GM23338 (cell line): ENCODE measurements around the gene MIF. TPM values are rescaled to one million over a fixed set of nuclear protein-coding genes. Genes with fewer than 3 reads are reported as not detected.

Experiments used
- ATAC-seq: fragments of 200-7000 bp; cut with Tn5 transposase; 3 replicates; pipeline ENCODE4 v1.9.1; 2020
- DNase-seq: peaks from one replicate; pipeline ENCODE4 v3.0.0-alpha.2; 2015; ENCODE audit warnings: low spot score
- H2AFZ ChIP-seq: fragments of 200-600 bp; sonication (generic); 2 replicates; pipeline ENCODE4 v1.8.0; 2016; ENCODE audit warnings: antibody characterized with exemption, mild to moderate bottlenecking, moderate library complexity
- H3F3A ChIP-seq: fragments of 200-600 bp; sonication (generic); replicated peaks from 2 replicates; pipeline ENCODE4 v1.8.0; 2017; ENCODE audit warnings: antibody characterized with exemption, mixed run types, low read depth
- H3K27ac ChIP-seq: fragments of 200-600 bp; sonication (generic); 2 replicates; pipeline ENCODE4 v1.6.1; 2016; ENCODE audit warnings: low read depth
- H3K27me3 ChIP-seq: fragments of 200-600 bp; sonication (generic); 2 replicates; pipeline ENCODE4 v1.8.0; 2016; ENCODE audit warnings: mild to moderate bottlenecking, mixed run types, moderate library complexity; ENCODE audit not compliant: insufficient read depth
- H3K36me3 ChIP-seq: fragments of 200-600 bp; sonication (generic); 2 replicates; pipeline ENCODE4 v1.8.0; 2016; ENCODE audit warnings: mild to moderate bottlenecking; ENCODE audit not compliant: insufficient read depth
- H3K4me1 ChIP-seq: fragments of 200-600 bp; sonication (generic); 2 replicates; pipeline ENCODE4 v1.8.0; 2016; ENCODE audit warnings: mild to moderate bottlenecking, moderate library complexity; ENCODE audit not compliant: insufficient read depth
- H3K4me2 ChIP-seq: fragments of 200-600 bp; sonication (generic); 2 replicates; pipeline ENCODE4 v1.7.1; 2017; ENCODE audit warnings: mixed run types
- H3K4me3 ChIP-seq: fragments of 200-600 bp; sonication (generic); 2 replicates; pipeline ENCODE4 v1.6.1; 2016; ENCODE audit warnings: mixed run types
- H3K79me2 ChIP-seq: fragments of 200-600 bp; sonication (generic); replicated peaks from 2 replicates; pipeline ENCODE4 v1.8.0; 2017; ENCODE audit warnings: mild to moderate bottlenecking; ENCODE audit not compliant: insufficient read depth
- H3K9me2 ChIP-seq: fragments of 200-600 bp; sonication (generic); 2 replicates; pipeline ENCODE4 v1.8.0; 2017; ENCODE audit not compliant: insufficient read depth
- H4K20me1 ChIP-seq: fragments of 200-600 bp; sonication (generic); replicated peaks from 2 replicates; pipeline ENCODE4 v1.8.0; 2017; ENCODE audit warnings: mild to moderate bottlenecking; ENCODE audit not compliant: insufficient read depth
- H3K27ac Mint-ChIP-seq: 2 replicates; pipeline ENCODE4 v1.8.0; 2020; ENCODE audit warnings: inconsistent platforms, mild to moderate bottlenecking, moderate library complexity, mixed read lengths
- H3K27me3 Mint-ChIP-seq: 3 replicates; pipeline ENCODE4 v1.8.0; 2022; ENCODE audit warnings: low read depth, mild to moderate bottlenecking, moderate library complexity, mixed read lengths, inconsistent platforms; ENCODE audit not compliant: insufficient read depth, poor library complexity
- H3K36me3 Mint-ChIP-seq: 3 replicates; pipeline ENCODE4 v1.8.0; 2021; ENCODE audit warnings: low read depth, mild to moderate bottlenecking, inconsistent platforms, moderate library complexity, mixed read lengths
- H3K4me1 Mint-ChIP-seq: 3 replicates; pipeline ENCODE4 v1.8.0; 2020; ENCODE audit warnings: mild to moderate bottlenecking, inconsistent platforms, mixed read lengths
- H3K4me3 Mint-ChIP-seq: 3 replicates; pipeline ENCODE4 v1.8.0; 2021; ENCODE audit warnings: moderate library complexity, mild to moderate bottlenecking, inconsistent platforms, mixed read lengths
- H3K9me3 Mint-ChIP-seq: 3 replicates; pipeline ENCODE4 v1.8.0; 2020; ENCODE audit warnings: moderate library complexity, mild to moderate bottlenecking, inconsistent platforms, mixed read lengths
- CREB1 ChIP-seq: fragments of 250-450 bp; sonication (Bioruptor Pico); IDR thresholded peaks from 2 replicates; pipeline ENCODE4 v1.5.0; 2020; ENCODE audit warnings: low read depth, mild to moderate bottlenecking, moderate library complexity
- ETS1 ChIP-seq: IDR thresholded peaks from 2 replicates; pipeline ENCODE4 v1.6.1; 2016; ENCODE audit warnings: antibody characterized with exemption
- EZH2 ChIP-seq: fragments of 200-600 bp; sonication (generic); IDR thresholded peaks from one replicate; pipeline ENCODE4 v1.8.0; 2017; ENCODE audit warnings: antibody characterized with exemption, mild to moderate bottlenecking, low read depth; ENCODE audit not compliant: unreplicated experiment
- EZH2phosphoT487 ChIP-seq: fragments of 200-600 bp; sonication (generic); IDR thresholded peaks from one replicate; pipeline ENCODE4 v1.8.1; 2018; ENCODE audit warnings: antibody characterized with exemption; ENCODE audit not compliant: unreplicated experiment
- JUNB ChIP-seq: IDR thresholded peaks from one replicate; pipeline ENCODE4 v1.6.1; 2016; ENCODE audit warnings: antibody characterized with exemption; ENCODE audit not compliant: unreplicated experiment
- NANOG ChIP-seq: IDR thresholded peaks from 2 replicates; pipeline ENCODE4 v1.6.1; 2016; ENCODE audit warnings: antibody characterized with exemption, borderline replicate concordance
- POLR2AphosphoS5 ChIP-seq: IDR thresholded peaks from 2 replicates; pipeline ENCODE4 v1.6.1; 2016; ENCODE audit warnings: antibody characterized with exemption, low read depth
- REST ChIP-seq: IDR thresholded peaks from one replicate; pipeline ENCODE4 v1.6.1; 2018; ENCODE audit warnings: antibody characterized with exemption; ENCODE audit not compliant: unreplicated experiment
- STAT1 ChIP-seq: IDR thresholded peaks from one replicate; pipeline ENCODE4 v1.6.1; 2016; ENCODE audit warnings: antibody characterized with exemption; ENCODE audit not compliant: unreplicated experiment
- ZNF114 ChIP-seq: fragments of 250-450 bp; sonication (Bioruptor Pico); IDR thresholded peaks from 2 replicates; pipeline ENCODE4 v1.5.0; 2020; ENCODE audit warnings: mild to moderate bottlenecking, moderate library complexity
- ZNF331 ChIP-seq: fragments of 250-450 bp; sonication (Bioruptor Pico); IDR thresholded peaks from 2 replicates; pipeline ENCODE4 v1.5.0; 2020; ENCODE audit warnings: low read depth, mild to moderate bottlenecking, moderate library complexity
- ZNF462 ChIP-seq: fragments of 250-450 bp; sonication (Bioruptor Pico); IDR thresholded peaks from 2 replicates; pipeline ENCODE4 v1.5.0; 2020; ENCODE audit warnings: mild to moderate bottlenecking, moderate library complexity
- polyA plus RNA-seq: library from polyadenylated mRNA; unstranded; fragments of >200 nt; fragmentation: Nextera tagmentation; extraction: Ambion mirVana; gene quantifications from 2 replicates; pipeline ENCODE4 v1.2.1, GENCODE V29; 2016
- total RNA-seq: library from RNA; depleted of rRNA; stranded (reverse); fragments of >200 nt; shearing (Covaris generic); gene quantifications from 2 replicates; pipeline ENCODE4 v1.2.3, GENCODE V29; 2014
- TF ChIP-seq, protein P1 (sequence below), 2 experiments: fragments of 200-600 bp in 1 of 2; sonication (generic) in 1 of 2; conservative IDR thresholded peaks; 2 replicates each; pipeline versions ENCODE4 v1.5.1 to v1.6.1; 2016 to 2017; ENCODE audit warnings: antibody characterized with exemption in 2 of 2, low read depth in 2 of 2, mild to moderate bottlenecking in 2 of 2, moderate library complexity in 1 of 2

Gene MIF
- total and polyA plus RNA-seq, 2 experiments from 2014 or later: 800 to 5,205 TPM

DNA sequence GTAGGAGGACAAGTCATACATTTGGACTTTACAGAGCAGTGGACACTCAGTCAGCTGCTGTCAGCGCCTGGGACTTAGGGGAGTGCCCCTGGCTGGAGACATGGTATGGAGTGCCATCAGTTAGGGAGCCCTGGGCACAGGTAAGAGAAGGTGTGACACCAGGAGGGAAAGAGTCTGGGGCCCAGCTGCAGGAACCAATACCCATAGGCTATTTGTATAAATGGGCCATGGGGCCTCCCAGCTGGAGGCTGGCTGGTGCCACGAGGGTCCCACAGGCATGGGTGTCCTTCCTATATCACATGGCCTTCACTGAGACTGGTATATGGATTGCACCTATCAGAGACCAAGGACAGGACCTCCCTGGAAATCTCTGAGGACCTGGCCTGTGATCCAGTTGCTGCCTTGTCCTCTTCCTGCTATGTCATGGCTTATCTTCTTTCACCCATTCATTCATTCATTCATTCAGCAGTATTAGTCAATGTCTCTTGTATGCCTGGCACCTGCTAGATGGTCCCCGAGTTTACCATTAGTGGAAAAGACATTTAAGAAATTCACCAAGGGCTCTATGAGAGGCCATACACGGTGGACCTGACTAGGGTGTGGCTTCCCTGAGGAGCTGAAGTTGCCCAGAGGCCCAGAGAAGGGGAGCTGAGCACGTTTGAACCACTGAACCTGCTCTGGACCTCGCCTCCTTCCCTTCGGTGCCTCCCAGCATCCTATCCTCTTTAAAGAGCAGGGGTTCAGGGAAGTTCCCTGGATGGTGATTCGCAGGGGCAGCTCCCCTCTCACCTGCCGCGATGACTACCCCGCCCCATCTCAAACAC, 850 bp upstream of the MIF start:
- H3K9me3 Mint-ChIP-seq: peaks cover 30% of the 10 kb centered on the region
- Histone ChIP-seq H2AFZ (peak overlapping the region; percentile 99), H3K4me2 (peak overlapping the region; percentile 99), H3K36me3 (peaks cover 6% of the 10 kb centered on the region), H3K27ac (peak overlapping the region; percentile 96), H3K4me3 (peak overlapping the region; percentile 99), H3K9me2 (no peaks in the 10 kb centered on the region), H4K20me1 (peaks cover 7% of the 10 kb centered on the region), H3K79me2 (peaks cover 12% of the 10 kb centered on the region), H3K27me3 (no peaks in the 10 kb centered on the region), H3F3A (peaks cover 35% of the 10 kb centered on the region), H3K4me1 (peaks cover 19% of the 10 kb centered on the region; the same call in 1 of the 2 replicates)
- no peak for TF ChIP-seq EZH2
- no peak for TF ChIP-seq ETS1
- no peak for TF ChIP-seq ZNF462 (CRISPR knock-in tag)
- no peak for TF ChIP-seq ZNF114 (CRISPR knock-in tag)
- TF ChIP-seq ZNF331 (CRISPR knock-in tag): no peak
- TF ChIP-seq CREB1 (CRISPR knock-in tag): no peak
- TF ChIP-seq EZH2phosphoT487: no peak
- no peak for TF ChIP-seq NANOG
- no peak for TF ChIP-seq REST
- no peak for TF ChIP-seq JUNB
- TF ChIP-seq, protein P1, sequence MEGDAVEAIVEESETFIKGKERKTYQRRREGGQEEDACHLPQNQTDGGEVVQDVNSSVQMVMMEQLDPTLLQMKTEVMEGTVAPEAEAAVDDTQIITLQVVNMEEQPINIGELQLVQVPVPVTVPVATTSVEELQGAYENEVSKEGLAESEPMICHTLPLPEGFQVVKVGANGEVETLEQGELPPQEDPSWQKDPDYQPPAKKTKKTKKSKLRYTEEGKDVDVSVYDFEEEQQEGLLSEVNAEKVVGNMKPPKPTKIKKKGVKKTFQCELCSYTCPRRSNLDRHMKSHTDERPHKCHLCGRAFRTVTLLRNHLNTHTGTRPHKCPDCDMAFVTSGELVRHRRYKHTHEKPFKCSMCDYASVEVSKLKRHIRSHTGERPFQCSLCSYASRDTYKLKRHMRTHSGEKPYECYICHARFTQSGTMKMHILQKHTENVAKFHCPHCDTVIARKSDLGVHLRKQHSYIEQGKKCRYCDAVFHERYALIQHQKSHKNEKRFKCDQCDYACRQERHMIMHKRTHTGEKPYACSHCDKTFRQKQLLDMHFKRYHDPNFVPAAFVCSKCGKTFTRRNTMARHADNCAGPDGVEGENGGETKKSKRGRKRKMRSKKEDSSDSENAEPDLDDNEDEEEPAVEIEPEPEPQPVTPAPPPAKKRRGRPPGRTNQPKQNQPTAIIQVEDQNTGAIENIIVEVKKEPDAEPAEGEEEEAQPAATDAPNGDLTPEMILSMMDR (conservative IDR thresholded peaks at IDR 0.05; ENCODE audit: low read depth in 2 of 2): no peak
- no peak for TF ChIP-seq STAT1
- TF ChIP-seq POLR2AphosphoS5: no peak
- DNase-seq (no peak), ATAC-seq (no peak)
- peak overlapping the region; percentile 92 for H3K4me3 Mint-ChIP-seq
- peaks cover 40% of the 10 kb centered on the region for H3K27me3 Mint-ChIP-seq
- peaks cover 57% of the 10 kb centered on the region for H3K36me3 Mint-ChIP-seq
- peak overlapping the region; percentile 92 for H3K27ac Mint-ChIP-seq
- peaks cover 41% of the 10 kb centered on the region for H3K4me1 Mint-ChIP-seq
